ENCODE results near the gene TTC7B. TPM values are rescaled to one million over a fixed set of nuclear protein-coding genes. Genes with fewer than 3 reads are reported as not detected.

The TTC7B gene
- total RNA-seq, 1 donor from 2014 or later: 3.1 TPM

GRCh38 chr14:90483117-90483516, 333.1 kb downstream of the TTC7B start:
- Mint-ChIP-seq H3K9me3 (no peaks in the 10 kb centered on the region), H3K36me3 (ENCODE audit: low read depth) (no peaks in the 10 kb centered on the region), H3K4me1 (ENCODE audit: low read depth) (no peaks in the 10 kb centered on the region), H3K27me3 (ENCODE audit: insufficient read depth) (peaks cover 9% of the 10 kb centered on the region), H3K4me3 (no peak overlapping the region), H3K27ac (no peak overlapping the region)
- DNase-seq (ENCODE audit: low spot score): no peak
- intact Hi-C loops (cut with micrococcal nuclease): no loop called here

- H3K4me3 Mint-ChIP-seq: no peak overlapping the region
- no peak for DNase-seq (ENCODE audit: low spot score)
- H3K4me1 Mint-ChIP-seq (ENCODE audit: low read depth): no peaks in the 10 kb centered on the region
- no peak overlapping the region for H3K27ac Mint-ChIP-seq
- H3K36me3 Mint-ChIP-seq (ENCODE audit: low read depth): no peaks in the 10 kb centered on the region
- H3K27me3 Mint-ChIP-seq (ENCODE audit: insufficient read depth): peaks cover 4% of the 10 kb centered on the region
- intact Hi-C loops (cut with micrococcal nuclease): no loop called here
- peaks cover 16% of the 10 kb centered on the region for H3K9me3 Mint-ChIP-seq
Measured at GRCh38 chr14:90475298-90475697, 340.9 kb downstream of the TTC7B start.

Other genes starting within 250 kb of the TTC7B start
- gene RPS6KA5, start 244.2 kb upstream of the TTC7B start, total RNA-seq: 16.6 and 16.7 TPM in 2 replicates

Data from activated T-helper 1 cell treated with anti-CD3 and anti-CD28 coated beads, Interleukin-12 subunit alpha, Interleukin-12 subunit beta, Interleukin-2, Interleukin-4 antibody, amounts not matched to agents 30 ng/mL and 10 ng/mL and 1 ng/mL, durations not matched to agents 14 hours and 24 hours and 36 hours (primary cell).